ENCODE measurements around the gene SKAP1. TPM values are rescaled to one million over a fixed set of nuclear protein-coding genes. Genes with fewer than 3 reads are reported as not detected.

The SKAP1 gene
- total RNA-seq, 1 donor from 2014 or later = 5.1 TPM

GRCh38 chr17:48244121-48244711 lies 185.8 kb downstream of the SKAP1 start:
- Histone ChIP-seq H3K4me1 (peaks cover 20% of the 10 kb centered on the region), H3K36me3 (no peaks in the 10 kb centered on the region), H3K27ac (no peak overlapping the region), H3K27me3 (no peaks in the 10 kb centered on the region), H3K9me3 (no peaks in the 10 kb centered on the region), H3K4me3 (no peak overlapping the region)
- DNase-seq (no peak), ATAC-seq (peak; percentile 47)
- TF ChIP-seq, protein P1, sequence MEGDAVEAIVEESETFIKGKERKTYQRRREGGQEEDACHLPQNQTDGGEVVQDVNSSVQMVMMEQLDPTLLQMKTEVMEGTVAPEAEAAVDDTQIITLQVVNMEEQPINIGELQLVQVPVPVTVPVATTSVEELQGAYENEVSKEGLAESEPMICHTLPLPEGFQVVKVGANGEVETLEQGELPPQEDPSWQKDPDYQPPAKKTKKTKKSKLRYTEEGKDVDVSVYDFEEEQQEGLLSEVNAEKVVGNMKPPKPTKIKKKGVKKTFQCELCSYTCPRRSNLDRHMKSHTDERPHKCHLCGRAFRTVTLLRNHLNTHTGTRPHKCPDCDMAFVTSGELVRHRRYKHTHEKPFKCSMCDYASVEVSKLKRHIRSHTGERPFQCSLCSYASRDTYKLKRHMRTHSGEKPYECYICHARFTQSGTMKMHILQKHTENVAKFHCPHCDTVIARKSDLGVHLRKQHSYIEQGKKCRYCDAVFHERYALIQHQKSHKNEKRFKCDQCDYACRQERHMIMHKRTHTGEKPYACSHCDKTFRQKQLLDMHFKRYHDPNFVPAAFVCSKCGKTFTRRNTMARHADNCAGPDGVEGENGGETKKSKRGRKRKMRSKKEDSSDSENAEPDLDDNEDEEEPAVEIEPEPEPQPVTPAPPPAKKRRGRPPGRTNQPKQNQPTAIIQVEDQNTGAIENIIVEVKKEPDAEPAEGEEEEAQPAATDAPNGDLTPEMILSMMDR (IDR thresholded peaks at IDR 0.05) = no peak
- intact Hi-C loops (cut with DNase I) = no loop called here

- Histone ChIP-seq H3K27ac (no peak overlapping the region), H3K27me3 (no peaks in the 10 kb centered on the region), H3K9me3 (no peaks in the 10 kb centered on the region), H3K36me3 (no peaks in the 10 kb centered on the region), H3K4me3 (no peak overlapping the region), H3K4me1 (peaks cover 20% of the 10 kb centered on the region)
- intact Hi-C loops (cut with DNase I) = no loop called here
- DNase-seq = no peak
- TF ChIP-seq, protein P1 (IDR thresholded peaks at IDR 0.05) = no peak
- no peak for ATAC-seq
These were observed 188.1 kb downstream of the SKAP1 start for GRCh38 chr17:48241770-48242497.

DNA sequence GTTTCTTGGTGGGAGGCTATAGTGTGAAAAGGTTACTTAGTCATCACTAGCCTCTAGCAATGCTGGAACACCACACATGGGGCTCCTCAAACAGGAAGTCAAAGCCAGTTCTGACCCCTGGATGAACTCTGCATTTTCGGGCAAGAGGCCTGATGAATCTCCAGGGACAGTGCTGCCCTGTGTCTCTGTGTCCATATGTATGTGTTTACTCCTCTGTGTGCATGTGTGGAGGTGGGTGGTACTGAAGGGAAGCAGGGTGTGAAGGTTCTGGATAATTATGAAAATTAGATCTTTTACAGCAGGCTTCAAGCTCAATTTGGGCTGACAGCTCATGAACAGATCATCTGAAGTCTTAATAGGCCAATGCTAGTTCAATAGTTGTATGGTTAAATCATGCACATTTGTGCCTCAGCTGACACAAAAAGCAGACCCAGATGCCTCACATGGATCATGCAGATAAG lies 188.9 kb downstream of the SKAP1 start:
- no peak for DNase-seq
- H3K27ac ChIP-seq = no peak overlapping the region

GRCh38 chr17:48240562-48241130 lies 189.4 kb downstream of the SKAP1 start:
- peaks cover 20% of the 10 kb centered on the region for H3K4me1 ChIP-seq
- ATAC-seq (no peak), DNase-seq (no peak)
- no peak overlapping the region for H3K27ac ChIP-seq
- no peak overlapping the region for H3K4me3 ChIP-seq
- no peaks in the 10 kb centered on the region for H3K36me3 ChIP-seq
- TF ChIP-seq, protein P1 (IDR thresholded peaks at IDR 0.05) = no peak
- no peaks in the 10 kb centered on the region for H3K9me3 ChIP-seq
- no peaks in the 10 kb centered on the region for H3K27me3 ChIP-seq
- intact Hi-C loops (cut with DNase I) = no loop called here

More for the DNA sequence above, 188.9 kb downstream of the SKAP1 start:
- Histone ChIP-seq H3K27me3 (no peaks in the 10 kb centered on the region), H3K36me3 (no peaks in the 10 kb centered on the region), H3K4me3 (no peak overlapping the region), H3K9me3 (no peaks in the 10 kb centered on the region), H3K4me1 (peaks cover 20% of the 10 kb centered on the region)
- intact Hi-C loops (cut with DNase I) = no loop called here
- TF ChIP-seq, protein P1 (IDR thresholded peaks at IDR 0.05) = no peak
- peak; percentile 91 for ATAC-seq

DNA sequence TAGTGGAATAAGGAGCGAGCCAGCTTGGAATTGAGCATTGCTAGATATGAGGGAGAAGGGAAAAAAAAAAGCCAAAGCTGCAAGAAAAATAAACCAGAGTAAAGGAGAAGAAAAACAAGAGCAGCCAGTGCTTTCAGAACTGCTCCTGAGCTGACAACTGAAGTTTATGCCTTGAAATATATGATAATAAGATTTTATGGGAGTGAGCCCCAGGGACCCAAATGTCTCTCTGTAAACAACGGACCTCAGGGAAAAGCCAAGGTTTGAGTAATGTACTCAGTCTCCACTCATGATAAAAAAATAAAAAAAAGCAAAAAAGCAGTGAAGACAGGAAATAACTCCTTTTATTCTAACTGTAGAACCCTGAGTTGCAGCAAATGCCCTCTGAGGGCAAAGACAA lies 189.9 kb downstream of the SKAP1 start:
- Histone ChIP-seq H3K27ac (no peak overlapping the region), H3K4me1 (peaks cover 20% of the 10 kb centered on the region), H3K27me3 (no peaks in the 10 kb centered on the region), H3K4me3 (no peak overlapping the region), H3K9me3 (no peaks in the 10 kb centered on the region), H3K36me3 (no peaks in the 10 kb centered on the region)
- no peak for DNase-seq
- ATAC-seq = no peak
- TF ChIP-seq, protein P1 (IDR thresholded peaks at IDR 0.05) = no peak
- intact Hi-C loops (cut with DNase I) = no loop called here
